CD4-positive, alpha-beta T cell treated with Interleukin-21 for 1 hour (primary cell): Measurements from ENCODE around the gene PDE4D.
A peak's percentile ranks its signal among the peaks of the same experiment; 100 is the strongest.

Experiments used
- DNase-seq: peaks from one replicate; pipeline ENCODE4 v3.0.0-alpha.2; 2020

The PDE4D gene

GRCh38 chr5:59838067-59838466 is 55.5 kb downstream of the PDE4D start:
- DNase-seq = no peak

- no peak for DNase-seq
These were observed 56.5 kb downstream of the PDE4D start for GRCh38 chr5:59837071-59837470.

- DNase-seq = no peak
These were observed 57.7 kb downstream of the PDE4D start for GRCh38 chr5:59835800-59836199.

GRCh38 chr5:59833448-59833847 is 60.1 kb downstream of the PDE4D start:
- no peak for DNase-seq

- no peak for DNase-seq
These were observed 60.8 kb downstream of the PDE4D start for GRCh38 chr5:59832577-59833301.

GRCh38 chr5:59831326-59832010 is 62.1 kb downstream of the PDE4D start:
- no peak for DNase-seq

GRCh38 chr5:59830536-59831200 is 62.9 kb downstream of the PDE4D start:
- DNase-seq = no peak

GRCh38 chr5:59829922-59830321 is 63.6 kb downstream of the PDE4D start:
- no peak for DNase-seq

GRCh38 chr5:59829386-59829785 is 64.1 kb downstream of the PDE4D start:
- DNase-seq = no peak

GRCh38 chr5:59828623-59829022 is 64.9 kb downstream of the PDE4D start:
- DNase-seq = no peak

- DNase-seq = no peak
These were observed 66.5 kb downstream of the PDE4D start for GRCh38 chr5:59826996-59827395.

GRCh38 chr5:59823420-59823819 is 70.1 kb downstream of the PDE4D start:
- no peak for DNase-seq

- no peak for DNase-seq
These were observed 73.7 kb downstream of the PDE4D start for GRCh38 chr5:59819806-59820205.

GRCh38 chr5:59817536-59817935 is 76.0 kb downstream of the PDE4D start:
- no peak for DNase-seq

- no peak for DNase-seq
These were observed 76.7 kb downstream of the PDE4D start for GRCh38 chr5:59816654-59817300.

GRCh38 chr5:59814537-59814872 is 79.0 kb downstream of the PDE4D start:
- DNase-seq = no peak

GRCh38 chr5:59813761-59814536 is 79.6 kb downstream of the PDE4D start:
- DNase-seq = peak; percentile 19

- peak; percentile 52 for DNase-seq
These were observed 83.5 kb downstream of the PDE4D start for GRCh38 chr5:59810041-59810440.

- no peak for DNase-seq
These were observed 85.7 kb downstream of the PDE4D start for GRCh38 chr5:59807806-59808205.

GRCh38 chr5:59800347-59800893 is 93.1 kb downstream of the PDE4D start:
- DNase-seq = no peak

- DNase-seq = peak; percentile 59
These were observed 93.7 kb downstream of the PDE4D start for GRCh38 chr5:59799668-59800346.
